Keratinocyte (primary cell): ENCODE data around the gene KRTAP5-8. TPM values are rescaled to one million over a fixed set of nuclear protein-coding genes. Genes with fewer than 3 reads are reported as not detected.

Source experiments
- DNase-seq: peaks from one replicate; pipeline ENCODE4 v3.0.0-alpha.2; 2011; ENCODE audit warnings: low read depth, missing footprints, low spot score
- FAIRE-seq: peaks from 2 replicates; lab custom pipeline; 2011; peaks lifted over from hg19 to GRCh38; lab: Jason Lieb, UNC
- H2AFZ ChIP-seq: 2 replicates; pipeline ENCODE4 v1.6.0; 2012; ENCODE audit warnings: low read length, control low read depth, inconsistent platforms; ENCODE audit not compliant: control insufficient read depth
- H3K27ac ChIP-seq: 2 replicates; pipeline ENCODE4 v1.5.1; 2011; ENCODE audit warnings: low read length; ENCODE audit not compliant: control insufficient read depth, insufficient read depth
- H3K27me3 ChIP-seq: 3 replicates; pipeline ENCODE4 v1.6.0; 2011; ENCODE audit warnings: low read length; ENCODE audit not compliant: control insufficient read depth, insufficient read depth; ENCODE audit errors: extremely low read depth
- H3K36me3 ChIP-seq, 2 experiments: 2 replicates in 1 of 2; 3 replicates in 1 of 2; pipeline ENCODE4 v1.5.1; 2011; ENCODE audit warnings: low read length in 2 of 2, mild to moderate bottlenecking in 1 of 2; ENCODE audit not compliant: control insufficient read depth in 2 of 2, insufficient read depth in 2 of 2; ENCODE audit errors: extremely low read depth in 1 of 2
- H3K4me1 ChIP-seq: 3 replicates; pipeline ENCODE4 v1.5.1; 2011; ENCODE audit warnings: low read length; ENCODE audit not compliant: control insufficient read depth, insufficient read depth; ENCODE audit errors: extremely low read depth
- H3K4me2 ChIP-seq: 3 replicates; pipeline ENCODE4 v1.6.0; 2011; ENCODE audit warnings: low read depth, low read length; ENCODE audit not compliant: control insufficient read depth, insufficient read depth; ENCODE audit errors: extremely low read depth
- H3K4me3 ChIP-seq, 3 experiments: fragments of 200-600 bp in 1 of 3; sonication (generic) in 1 of 3; 2 replicates in 2 of 3; 3 replicates in 1 of 3; pipeline ENCODE4 v1.5.1; 2011 to 2016; ENCODE audit warnings: low read length in 3 of 3, mild to moderate bottlenecking in 3 of 3, control low read depth in 2 of 3, inconsistent platforms in 1 of 3, low read depth in 1 of 3, mixed read lengths in 1 of 3, mixed run types in 1 of 3, moderate library complexity in 1 of 3; ENCODE audit not compliant: control insufficient read depth in 2 of 3, insufficient read depth in 2 of 3; ENCODE audit errors: extremely low read depth in 1 of 3
- H3K79me2 ChIP-seq: 2 replicates; pipeline ENCODE4 v1.6.0; 2012; ENCODE audit warnings: low read length; ENCODE audit not compliant: control insufficient read depth, insufficient read depth
- H3K9ac ChIP-seq: 3 replicates; pipeline ENCODE4 v1.6.0; 2011; ENCODE audit warnings: low read length; ENCODE audit not compliant: control insufficient read depth, insufficient read depth; ENCODE audit errors: extremely low read depth
- H3K9me1 ChIP-seq: 3 replicates; pipeline ENCODE4 v1.6.0; 2011; ENCODE audit warnings: low read length; ENCODE audit not compliant: control insufficient read depth, insufficient read depth; ENCODE audit errors: extremely low read depth
- H3K9me3 ChIP-seq: 2 replicates; pipeline ENCODE4 v1.5.1; 2012; ENCODE audit warnings: low read depth, low read length; ENCODE audit not compliant: control insufficient read depth
- H4K20me1 ChIP-seq: 3 replicates; pipeline ENCODE4 v1.6.0; 2011; ENCODE audit warnings: low read length; ENCODE audit not compliant: control insufficient read depth, insufficient read depth; ENCODE audit errors: extremely low read depth
- EZH2 ChIP-seq: IDR thresholded peaks from one replicate; pipeline ENCODE4 v1.6.1; 2012; ENCODE audit warnings: inconsistent platforms, mild to moderate bottlenecking, low read length, moderate library complexity
- dilution Hi-C: fragments of 300-500 bp; cut with MboI; formaldehyde crosslinking; loops from one replicate; pipeline ENCODE4 v1.7.0; 2020; ENCODE audit warnings: low sequenced_read_pairs; ENCODE audit not compliant: extremely low pct_ligation_motif_present
- polyA plus RNA-seq, 5 experiments: library from polyadenylated mRNA; depleted of rRNA in 3 of 5; stranded (reverse) in 3 of 5; stranded (forward) in 1 of 5; unstranded in 1 of 5; fragments of >200 nt; gene quantifications; 1 replicate in 1 of 5; 2 replicates in 3 of 5; 3 replicates in 1 of 5; pipeline versions ENCODE4 v1.2.1 to v1.2.3, GENCODE V29; 2011 to 2012; ENCODE audit warnings: missing spikeins in 2 of 5, low read depth in 1 of 5, low replicate concordance in 1 of 5
- TF ChIP-seq, protein P1 (sequence below), 3 experiments: IDR thresholded peaks in 1 of 3; conservative IDR thresholded peaks in 1 of 3; optimal IDR thresholded peaks in 1 of 3; 2 replicates in 2 of 3; 3 replicates in 1 of 3; pipeline versions ENCODE3 to v1.5.1; 2011; ENCODE audit warnings: low read length in 3 of 3, mild to moderate bottlenecking in 3 of 3, moderate library complexity in 2 of 3, control low read depth in 1 of 3, inconsistent platforms in 1 of 3; ENCODE audit not compliant: insufficient read depth in 2 of 3; ENCODE audit errors: extremely low read depth in 1 of 3

KRTAP5-8 gene
- polyA plus RNA-seq, 1 donor (not counting 4 experiments of a cell fraction or from before 2014, with no cell fraction given) = not detected

DNA sequence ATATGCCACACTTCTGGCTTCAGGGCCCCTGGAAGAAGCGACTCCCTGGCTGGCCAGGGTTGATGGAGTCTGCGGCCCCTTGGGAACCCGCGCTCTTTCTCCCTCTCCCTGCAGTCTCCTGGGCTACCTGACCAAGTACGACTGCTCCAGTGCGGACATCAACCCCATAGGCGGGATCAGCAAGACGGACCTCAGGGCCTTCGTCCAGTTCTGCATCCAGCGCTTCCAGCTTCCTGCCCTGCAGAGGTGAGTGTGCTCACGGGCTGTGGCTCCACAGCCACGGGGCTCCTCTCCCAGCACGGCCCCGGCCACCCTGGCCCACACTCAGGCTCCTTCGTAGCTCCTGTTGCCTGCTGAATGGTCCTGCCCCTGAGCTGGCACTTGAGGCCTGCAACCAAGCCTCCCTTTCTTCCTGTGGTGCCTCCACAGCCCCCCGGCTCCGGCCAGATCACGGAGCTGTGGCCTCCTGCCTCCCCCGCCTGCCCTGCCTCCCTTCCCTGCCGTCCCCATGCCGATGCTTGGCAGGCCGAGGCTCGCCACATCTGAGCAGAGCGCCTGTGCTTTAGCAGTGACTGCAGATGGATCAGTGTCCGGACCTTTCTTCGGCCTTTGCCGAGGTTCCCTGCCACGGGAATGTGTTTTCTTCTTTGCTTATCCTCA lies 47.0 kb upstream of the KRTAP5-8 start:
- Histone ChIP-seq H3K4me1 (peaks cover 21% of the 10 kb centered on the region), H4K20me1 (no peaks in the 10 kb centered on the region), H3K4me3 (no peak overlapping the region), H3K36me3 (peaks cover 17 to 34% of the 10 kb centered on the region in 2 experiments), H3K27ac (no peak overlapping the region), H3K27me3 (no peaks in the 10 kb centered on the region), H3K4me2 (no peak overlapping the region), H3K9ac (no peak overlapping the region), H3K79me2 (no peaks in the 10 kb centered on the region), H3K9me1 (peaks cover 2% of the 10 kb centered on the region), H3K9me3 (no peaks in the 10 kb centered on the region), H2AFZ (no peak overlapping the region)
- FAIRE-seq = no peak
- no peak for DNase-seq
- no peak for TF ChIP-seq EZH2
- TF ChIP-seq, protein P1, sequence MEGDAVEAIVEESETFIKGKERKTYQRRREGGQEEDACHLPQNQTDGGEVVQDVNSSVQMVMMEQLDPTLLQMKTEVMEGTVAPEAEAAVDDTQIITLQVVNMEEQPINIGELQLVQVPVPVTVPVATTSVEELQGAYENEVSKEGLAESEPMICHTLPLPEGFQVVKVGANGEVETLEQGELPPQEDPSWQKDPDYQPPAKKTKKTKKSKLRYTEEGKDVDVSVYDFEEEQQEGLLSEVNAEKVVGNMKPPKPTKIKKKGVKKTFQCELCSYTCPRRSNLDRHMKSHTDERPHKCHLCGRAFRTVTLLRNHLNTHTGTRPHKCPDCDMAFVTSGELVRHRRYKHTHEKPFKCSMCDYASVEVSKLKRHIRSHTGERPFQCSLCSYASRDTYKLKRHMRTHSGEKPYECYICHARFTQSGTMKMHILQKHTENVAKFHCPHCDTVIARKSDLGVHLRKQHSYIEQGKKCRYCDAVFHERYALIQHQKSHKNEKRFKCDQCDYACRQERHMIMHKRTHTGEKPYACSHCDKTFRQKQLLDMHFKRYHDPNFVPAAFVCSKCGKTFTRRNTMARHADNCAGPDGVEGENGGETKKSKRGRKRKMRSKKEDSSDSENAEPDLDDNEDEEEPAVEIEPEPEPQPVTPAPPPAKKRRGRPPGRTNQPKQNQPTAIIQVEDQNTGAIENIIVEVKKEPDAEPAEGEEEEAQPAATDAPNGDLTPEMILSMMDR (optimal IDR thresholded peaks at IDR 0.05 in 1 of 3, IDR thresholded peaks at IDR 0.05 in 1 of 3, conservative IDR thresholded peaks at IDR 0.05 in 1 of 3; ENCODE audit: extremely low read depth in 1 of 3, insufficient read depth in 2 of 3, low read length in 3 of 3) = no peak
- dilution Hi-C loops = no loop called here

DNA sequence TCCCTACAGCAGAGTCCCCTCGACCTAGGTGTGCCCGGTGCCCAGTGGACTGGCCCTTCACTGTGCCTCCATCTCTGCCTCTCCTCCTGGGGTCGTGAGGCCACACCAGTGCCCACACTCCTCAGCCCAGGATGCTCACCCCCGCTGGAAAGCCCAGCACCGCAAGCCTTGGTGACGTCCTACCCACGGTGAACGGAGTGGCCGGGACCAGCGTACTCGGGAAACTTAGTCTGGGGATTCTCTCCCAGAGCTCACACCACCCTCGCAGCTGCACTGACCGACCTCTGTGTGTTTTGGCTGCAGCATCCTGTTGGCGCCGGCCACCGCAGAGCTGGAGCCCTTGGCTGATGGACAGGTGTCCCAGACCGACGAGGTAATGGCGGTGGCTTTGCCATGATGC lies 46.3 kb upstream of the KRTAP5-8 start:
- peaks cover 2% of the 10 kb centered on the region for H3K9me1 ChIP-seq
- H3K4me3 ChIP-seq = no peak overlapping the region
- no peak overlapping the region for H2AFZ ChIP-seq
- H3K27me3 ChIP-seq = no peaks in the 10 kb centered on the region
- FAIRE-seq (no peak), DNase-seq (no peak)
- H3K27ac ChIP-seq = no peak overlapping the region
- no peak overlapping the region for H3K4me2 ChIP-seq
- no peak overlapping the region for H3K9ac ChIP-seq
- no peaks in the 10 kb centered on the region for H4K20me1 ChIP-seq
- H3K36me3 ChIP-seq = peaks cover 20 to 33% of the 10 kb centered on the region in 2 experiments
- dilution Hi-C loops = no loop called here
- no peaks in the 10 kb centered on the region for H3K79me2 ChIP-seq
- peaks cover 21% of the 10 kb centered on the region for H3K4me1 ChIP-seq
- no peaks in the 10 kb centered on the region for H3K9me3 ChIP-seq
- TF ChIP-seq EZH2 = no peak
- TF ChIP-seq, protein P1 (optimal IDR thresholded peaks at IDR 0.05 in 1 of 3, IDR thresholded peaks at IDR 0.05 in 1 of 3, conservative IDR thresholded peaks at IDR 0.05 in 1 of 3; ENCODE audit: extremely low read depth in 1 of 3, insufficient read depth in 2 of 3, low read length in 3 of 3) = no peak
